ENCODE data around the gene EIF4A3.
"Not testable (repeated sequence)": the region's sequence is repeated elsewhere in the genome, so short reads cannot be mapped to it uniquely, and the experiment has no call there.

EIF4A3 gene

GRCh38 chr17:80173126-80173525 lies 26.2 kb upstream of the EIF4A3 start:
- DNase-seq (ENCODE audit: low read depth) = no peak

DNA sequence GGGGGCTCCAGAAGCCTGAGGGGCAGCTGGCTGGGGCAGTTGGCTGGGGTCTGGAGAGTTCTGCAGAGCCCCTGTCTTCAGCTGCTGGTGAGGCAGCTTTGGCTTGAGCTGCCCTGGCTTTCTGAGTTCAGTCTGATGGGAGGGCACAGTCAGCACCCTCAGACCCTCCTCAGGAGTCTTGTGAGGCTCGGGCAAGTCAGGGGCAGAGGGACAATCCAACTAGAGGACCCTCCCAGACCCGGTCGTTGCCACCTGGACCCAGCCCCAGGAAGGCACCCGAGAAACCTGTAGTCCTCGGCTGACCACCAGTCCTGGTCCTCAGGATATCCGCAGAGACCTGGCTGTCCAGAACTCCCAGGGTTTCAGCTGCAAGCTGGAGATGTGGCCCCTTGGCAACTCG lies 24.8 kb upstream of the EIF4A3 start:
- no peak for DNase-seq (ENCODE audit: low read depth)

- DNase-seq (ENCODE audit: low read depth) = no peak
These were observed 23.0 kb upstream of the EIF4A3 start, which contains the start of gene CARD14 for GRCh38 chr17:80169784-80170500. Gene CARD14 (plus strand): TSS chr17:80170030. CDS start chr17:80181439, 11,409 bp downstream.

DNA sequence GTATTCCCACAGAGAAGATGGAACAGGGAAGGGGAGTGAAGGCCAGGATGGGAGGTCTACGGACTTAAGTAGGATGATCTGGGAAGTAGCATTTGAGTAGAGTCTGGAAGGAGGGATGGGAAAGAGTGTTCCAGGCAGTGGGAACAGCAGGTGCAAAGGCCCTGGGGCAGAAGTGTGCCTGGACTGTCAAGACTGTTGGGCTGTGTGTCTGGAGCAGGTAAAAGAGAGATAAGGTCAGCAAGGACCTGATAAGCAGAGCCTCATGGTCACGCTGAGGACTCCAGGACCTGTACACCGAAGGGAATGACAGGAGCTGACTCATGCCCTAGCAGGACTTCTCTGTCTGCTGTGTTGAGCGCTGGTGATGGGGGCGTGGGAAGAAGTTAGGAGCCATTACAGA lies 22.2 kb upstream of the EIF4A3 start:
- no peak for DNase-seq (ENCODE audit: low read depth)

DNA sequence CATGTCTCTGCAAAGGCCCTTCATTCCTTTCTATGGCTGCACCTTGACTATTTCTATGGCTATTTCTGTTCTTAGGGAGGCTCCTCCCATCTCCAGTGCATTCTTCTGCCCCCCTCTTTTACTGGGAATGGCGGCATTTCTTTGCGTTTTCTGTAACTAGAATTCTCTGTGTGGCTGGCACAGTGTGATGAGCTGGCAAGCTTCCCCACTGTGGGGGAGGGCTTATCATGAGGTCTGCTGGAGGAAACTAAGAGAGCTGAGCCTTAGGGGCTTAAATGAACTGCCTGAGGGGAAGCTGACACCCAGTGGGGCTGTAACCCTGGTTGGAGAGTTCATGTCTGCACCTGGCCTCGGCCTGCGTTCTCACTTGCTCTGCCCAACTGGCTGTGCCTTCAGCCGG lies 21.4 kb upstream of the EIF4A3 start:
- DNase-seq (ENCODE audit: low read depth) = no peak

DNA sequence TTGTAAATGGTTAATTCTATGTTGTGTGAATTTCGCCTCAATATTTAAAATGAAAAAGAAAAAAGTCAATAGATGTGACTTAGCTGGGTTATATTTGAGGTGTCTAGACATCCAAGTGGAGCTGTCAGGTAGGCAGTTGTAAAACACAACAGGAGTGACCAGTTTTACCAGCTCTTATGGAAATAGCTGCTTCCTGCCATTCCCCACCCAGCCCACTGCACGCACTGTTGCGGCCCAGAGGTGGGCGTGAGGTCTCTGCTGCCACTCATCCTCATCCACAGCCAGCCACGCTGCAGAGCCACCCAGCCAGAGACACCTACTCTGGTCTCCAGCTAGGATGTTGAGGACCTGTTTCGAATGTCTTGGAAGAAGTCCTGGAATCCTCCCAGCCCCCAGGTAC lies 19.5 kb upstream of the EIF4A3 start:
- DNase-seq (ENCODE audit: low read depth) = no peak

DNA sequence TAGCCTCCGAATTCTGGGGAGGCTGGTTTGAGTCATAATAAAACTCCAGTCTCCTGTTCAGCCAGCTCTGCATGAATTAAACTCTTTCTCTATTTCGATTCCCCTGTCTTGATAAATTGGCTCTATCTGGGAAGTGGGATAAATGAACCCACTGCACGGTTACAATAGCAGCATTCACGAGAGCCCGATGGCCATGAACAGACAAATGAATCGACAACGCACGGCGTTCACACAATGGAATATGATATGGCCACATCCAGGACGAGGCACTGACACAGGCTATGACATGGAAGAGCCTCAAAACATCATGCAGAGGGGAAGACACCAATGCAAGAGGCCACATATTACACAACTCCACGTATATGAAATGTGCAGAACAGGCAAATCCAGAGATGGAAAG lies 17.3 kb upstream of the EIF4A3 start:
- DNase-seq (ENCODE audit: low read depth) = no peak

GRCh38 chr17:80163336-80163735 lies 16.4 kb upstream of the EIF4A3 start:
- DNase-seq (ENCODE audit: low read depth) = no peak

DNA sequence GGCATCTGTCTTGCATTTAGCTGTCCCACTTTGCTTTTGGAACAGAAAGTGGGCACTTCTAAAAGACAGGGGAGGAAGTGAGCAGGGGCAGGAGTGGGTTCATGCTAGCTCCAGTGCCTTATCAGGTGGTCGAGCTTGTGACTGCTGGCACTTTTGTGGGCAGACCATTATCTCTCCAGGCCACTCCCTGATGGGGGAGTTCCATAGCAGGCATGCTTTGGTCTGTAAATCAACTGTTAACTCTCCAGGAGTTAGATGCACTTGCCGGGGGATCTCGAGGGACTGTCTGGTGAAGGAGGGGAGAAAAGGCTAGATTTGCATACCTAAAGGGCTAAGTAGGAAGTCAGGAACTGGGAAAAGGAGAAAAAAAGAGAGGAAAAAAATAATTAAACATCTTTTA lies 13.6 kb upstream of the EIF4A3 start:
- no peak for DNase-seq (ENCODE audit: low read depth)

DNA sequence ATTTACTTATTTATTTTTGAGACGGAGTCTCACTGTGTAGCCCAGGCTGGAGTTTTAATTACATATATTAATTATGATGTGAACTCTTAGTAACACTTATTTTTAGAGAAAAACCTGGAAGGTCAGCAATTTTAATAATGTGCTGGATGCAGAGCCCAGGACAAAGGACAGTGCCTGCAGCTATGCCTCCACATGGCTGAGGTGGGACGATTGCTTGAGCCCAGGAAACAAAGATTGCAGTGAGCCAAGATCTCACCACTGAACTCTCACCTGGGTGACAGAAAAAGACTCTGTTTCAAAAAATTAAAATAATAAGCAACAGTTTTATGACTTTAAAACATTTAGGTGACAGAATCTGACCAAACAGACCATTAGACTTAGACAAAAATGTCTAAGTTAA lies 11.9 kb upstream of the EIF4A3 start:
- no peak for DNase-seq (ENCODE audit: low read depth)

- DNase-seq (ENCODE audit: low read depth) = not testable (repeated sequence)
These were observed 8.7 kb upstream of the EIF4A3 start for GRCh38 chr17:80155600-80155999.

DNA sequence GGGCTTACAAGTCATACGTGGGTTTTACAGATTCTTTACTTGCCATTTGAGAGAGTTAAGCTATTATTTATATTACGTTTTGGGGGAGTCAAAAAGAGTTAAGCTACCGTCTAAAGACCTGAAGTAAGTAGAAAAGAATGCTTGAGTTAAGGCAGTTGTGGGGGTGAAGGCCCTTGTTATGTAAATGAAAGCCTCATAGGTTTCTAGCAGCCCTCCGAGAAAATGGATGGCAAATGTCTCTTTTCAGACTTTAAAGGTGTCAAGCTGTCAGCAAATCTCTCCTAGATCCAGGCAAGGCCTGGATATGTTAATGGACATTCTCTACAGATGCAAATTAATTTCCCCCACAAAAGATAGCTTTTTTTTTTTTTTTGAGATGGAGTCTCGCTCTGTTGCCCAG lies 7.2 kb upstream of the EIF4A3 start:
- DNase-seq (ENCODE audit: low read depth) = no peak

- DNase-seq (ENCODE audit: low read depth) = no peak
These were observed 6.1 kb upstream of the EIF4A3 start for GRCh38 chr17:80153004-80153403.

GRCh38 chr17:80152081-80152702 lies 5.3 kb upstream of the EIF4A3 start:
- no peak for DNase-seq (ENCODE audit: low read depth)

- peak; percentile 24 for DNase-seq (ENCODE audit: low read depth)
These were observed 4.4 kb upstream of the EIF4A3 start for GRCh38 chr17:80151333-80151732.

GRCh38 chr17:80146121-80147034 lies 550 bp downstream of the EIF4A3 start:
- DNase-seq (ENCODE audit: low read depth) = no peak

GRCh38 chr17:80145076-80146075 lies 1.6 kb downstream of the EIF4A3 start:
- no peak for DNase-seq (ENCODE audit: low read depth)

DNA sequence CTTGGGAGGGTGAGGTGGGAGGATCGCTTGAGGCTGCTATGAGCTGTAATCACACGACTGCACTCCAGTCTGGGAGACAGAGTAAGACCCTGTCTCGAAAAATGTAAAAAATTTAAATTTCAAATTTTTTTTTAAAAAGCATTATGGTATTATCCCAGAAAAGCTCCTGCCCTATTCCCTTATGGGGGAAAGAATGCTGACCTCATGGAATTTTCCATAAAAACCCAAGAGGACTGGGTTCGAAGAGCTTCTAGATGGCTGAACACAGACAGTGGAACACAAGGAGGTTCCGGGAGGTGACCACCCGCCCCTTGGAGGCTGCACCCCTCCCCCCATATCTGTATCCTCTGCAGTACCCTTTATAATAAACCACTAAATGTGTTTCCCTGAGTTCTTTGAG lies 4.0 kb downstream of the EIF4A3 start:
- DNase-seq (ENCODE audit: low read depth) = no peak

- DNase-seq (ENCODE audit: low read depth) = no peak
These were observed 5.3 kb downstream of the EIF4A3 start for GRCh38 chr17:80141463-80142165.

DNA sequence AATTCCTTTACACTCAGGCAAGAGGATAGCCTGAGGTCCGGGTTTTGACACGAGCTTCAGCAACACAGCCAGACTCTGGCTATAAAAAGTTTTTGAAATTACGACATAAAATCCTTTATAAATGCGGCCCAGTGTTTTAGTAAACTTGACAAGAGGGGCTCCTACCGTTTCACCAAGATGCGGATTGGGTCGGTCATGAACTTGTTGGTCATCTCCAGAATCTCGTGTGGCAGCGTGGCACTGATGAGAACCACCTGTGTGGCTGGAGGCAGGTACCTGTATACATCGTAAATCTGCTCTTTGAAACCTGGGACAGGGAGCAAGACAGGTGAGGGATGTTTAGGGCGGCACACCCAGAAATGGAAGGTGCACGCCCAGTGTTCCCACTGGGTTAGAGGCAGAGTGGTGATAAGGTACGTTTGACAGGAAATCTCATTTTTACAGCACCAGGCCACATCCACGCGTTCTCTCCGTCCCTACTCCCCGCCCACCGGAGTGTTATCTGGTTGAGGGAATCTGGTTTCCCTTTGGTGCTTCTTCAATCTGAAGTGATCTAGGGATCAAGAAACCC lies 8.0 kb downstream of the EIF4A3 start:
- DNase-seq (ENCODE audit: low read depth) = no peak

DNA sequence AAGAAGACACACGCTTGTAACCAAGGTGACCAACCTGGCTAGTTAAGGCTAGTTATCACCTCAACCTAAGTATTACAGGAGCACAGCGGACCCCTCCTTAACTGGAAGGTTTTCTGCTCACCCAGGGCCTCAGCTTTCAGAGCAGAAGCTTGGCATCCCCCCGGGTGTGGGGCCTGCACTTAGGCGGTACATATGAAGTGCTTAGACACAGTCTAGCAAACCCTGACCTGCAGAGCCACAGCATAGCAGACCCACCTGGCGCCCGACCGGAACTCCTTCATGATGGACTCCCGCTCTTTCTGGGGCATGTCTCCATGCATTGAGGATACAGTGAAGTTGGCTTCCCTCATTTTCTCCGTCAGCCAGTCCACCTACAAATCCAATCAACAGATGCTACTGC lies 9.8 kb downstream of the EIF4A3 start:
- DNase-seq (ENCODE audit: low read depth) = no peak

Measured in stromal cell of bone marrow (primary cell).